Right kidney (tissue), 1 donor: ENCODE results near the gene SAMD9L.
"Not testable (repeated sequence)": the region's sequence is repeated elsewhere in the genome, so short reads cannot be mapped to it uniquely, and the experiment has no call there.

ENCODE experiments used
- DNase-seq: peaks from one replicate; pipeline ENCODE4 v3.0.0-alpha.2; 2016

SAMD9L gene

DNA sequence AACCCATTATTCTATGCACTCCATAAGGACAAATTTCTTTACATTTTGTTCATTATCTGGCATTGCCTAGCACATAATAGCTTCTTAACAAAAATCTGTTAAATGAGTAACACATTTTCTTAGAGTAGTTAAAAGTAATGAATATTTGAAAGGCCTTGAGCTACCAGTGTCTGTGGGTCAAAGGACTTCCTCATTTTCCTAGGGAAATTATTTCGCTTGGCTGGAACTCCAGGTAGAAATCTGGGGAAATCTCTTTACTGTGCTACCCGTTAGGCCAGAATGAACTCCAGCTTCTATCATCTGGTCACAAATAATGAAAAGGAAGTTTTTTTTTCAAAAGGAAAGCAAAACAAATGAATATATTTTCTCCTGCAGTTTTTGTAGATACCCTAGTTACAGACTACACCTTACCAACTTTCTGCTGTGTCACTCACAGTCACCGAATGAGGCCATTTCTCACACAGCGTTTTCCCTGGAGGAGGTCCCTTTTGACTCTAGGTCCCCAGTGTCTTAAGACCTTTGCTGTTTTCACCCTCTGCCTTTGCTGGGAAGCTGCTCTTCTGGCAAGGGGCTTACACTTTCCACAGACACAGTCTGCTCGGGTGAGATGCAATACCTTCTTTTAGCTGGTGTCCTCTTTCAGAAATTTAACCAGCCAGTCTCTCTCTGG, 1.6 kb downstream of the SAMD9L start:
- DNase-seq, result no peak

DNA sequence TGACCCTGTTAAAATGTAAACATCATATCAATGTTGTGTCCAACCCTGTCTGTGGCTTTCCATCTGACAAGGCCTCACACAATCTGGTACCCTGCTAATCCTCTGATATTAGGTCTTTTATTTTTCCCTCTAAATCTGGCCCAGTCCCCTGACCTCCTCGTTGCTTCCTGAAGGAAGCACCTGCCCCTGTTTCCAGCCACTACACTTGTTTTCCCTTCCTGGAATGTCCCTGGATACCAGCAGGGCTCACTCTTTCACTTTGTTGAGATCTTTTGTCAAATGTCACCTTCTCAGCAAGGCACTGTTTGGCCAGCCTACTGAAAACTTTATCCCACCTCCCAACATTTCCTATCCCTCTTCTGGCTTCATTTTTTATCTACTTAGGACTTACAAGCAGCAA, 2.1 kb downstream of the SAMD9L start:
- no peak for DNase-seq

GRCh38 chr7:93145354-93145753, 2.8 kb downstream of the SAMD9L start:
- DNase-seq, result no peak

- DNase-seq, result no peak
These were observed 6.1 kb downstream of the SAMD9L start for GRCh38 chr7:93142127-93142526.

- DNase-seq, result no peak
These were observed 7.5 kb downstream of the SAMD9L start for GRCh38 chr7:93140582-93141191.

DNA sequence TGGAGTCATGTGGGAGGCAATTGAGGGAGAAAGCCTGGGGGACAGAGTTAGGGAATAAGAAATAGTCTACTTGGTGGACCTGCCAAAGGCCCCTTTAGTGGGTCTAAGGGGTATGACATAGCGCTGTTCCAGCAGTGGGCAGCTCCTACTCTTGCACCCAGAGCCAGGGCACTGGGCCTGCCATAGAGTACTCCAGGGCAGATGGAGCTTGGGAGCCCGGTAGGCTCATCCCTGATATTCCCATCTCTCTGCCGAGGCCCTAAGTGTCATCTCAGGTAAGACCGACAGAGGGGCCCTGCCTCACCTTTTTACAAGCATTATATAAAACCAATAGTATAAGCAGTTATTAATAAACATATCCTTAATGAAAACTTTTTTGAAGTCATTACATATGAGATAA, 9.6 kb downstream of the SAMD9L start:
- no peak for DNase-seq

DNA sequence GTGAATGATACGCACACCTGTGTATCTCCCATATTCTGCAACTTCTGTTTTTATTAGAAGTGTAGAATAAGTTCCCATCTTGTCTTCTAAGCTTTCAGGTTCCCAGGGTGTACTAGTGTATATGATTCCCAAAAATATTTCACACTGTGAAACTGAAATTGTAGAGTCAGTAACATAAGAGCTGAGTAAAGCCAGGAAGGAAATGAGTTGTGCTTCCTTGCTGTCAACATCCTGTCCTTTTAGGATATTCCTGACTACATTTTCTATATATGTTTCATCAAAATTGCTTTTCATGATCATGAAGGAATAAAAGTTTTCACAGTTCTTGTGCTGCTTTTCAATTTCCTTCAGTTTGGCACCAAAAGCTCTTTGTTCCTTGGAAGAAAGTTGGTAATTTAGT, 15.2 kb downstream of the SAMD9L start:
- DNase-seq, result no peak

- DNase-seq, result no peak
These were observed 16.0 kb downstream of the SAMD9L start for GRCh38 chr7:93132216-93132615.

GRCh38 chr7:93126954-93127353, 21.2 kb downstream of the SAMD9L start:
- not testable (repeated sequence) for DNase-seq

- DNase-seq, result not testable (repeated sequence)
These were observed 24.7 kb downstream of the SAMD9L start for GRCh38 chr7:93123532-93123931.

- no peak for DNase-seq
These were observed 27.3 kb downstream of the SAMD9L start for GRCh38 chr7:93120592-93121549.

DNA sequence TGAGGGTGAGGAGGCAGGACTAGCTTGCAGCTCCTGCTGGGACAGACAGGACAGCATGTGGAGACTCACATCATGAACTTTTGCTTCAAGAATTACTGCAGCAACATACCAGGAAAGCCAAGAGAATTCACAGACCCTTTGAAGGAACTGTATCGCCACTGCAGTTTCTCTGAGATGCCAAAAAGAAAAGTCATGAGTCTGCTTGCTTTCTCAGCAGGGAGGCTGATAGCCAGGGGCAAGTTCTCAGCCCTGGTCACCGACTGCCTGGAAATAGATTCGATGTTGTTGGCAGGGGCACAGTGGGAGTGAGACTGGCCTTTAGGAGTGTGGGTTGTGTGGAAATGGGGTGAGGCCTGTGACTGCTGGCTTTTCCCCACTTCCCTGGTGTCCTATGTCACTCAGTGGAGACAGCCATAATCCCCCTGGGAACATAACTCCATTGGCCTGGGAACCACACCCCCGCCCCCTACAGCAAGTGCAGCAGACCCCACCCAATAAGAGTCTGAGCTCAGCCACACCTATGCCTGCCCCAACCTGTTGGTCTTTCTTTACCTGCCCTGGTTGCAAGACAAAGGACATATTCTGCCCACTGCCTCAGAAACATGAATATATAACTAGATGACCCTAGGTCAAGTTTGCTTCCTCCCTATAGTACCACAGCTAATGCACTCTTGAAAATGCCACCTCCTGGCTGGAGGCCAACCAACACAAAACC, 28.8 kb downstream of the SAMD9L start:
- DNase-seq, result no peak

DNA sequence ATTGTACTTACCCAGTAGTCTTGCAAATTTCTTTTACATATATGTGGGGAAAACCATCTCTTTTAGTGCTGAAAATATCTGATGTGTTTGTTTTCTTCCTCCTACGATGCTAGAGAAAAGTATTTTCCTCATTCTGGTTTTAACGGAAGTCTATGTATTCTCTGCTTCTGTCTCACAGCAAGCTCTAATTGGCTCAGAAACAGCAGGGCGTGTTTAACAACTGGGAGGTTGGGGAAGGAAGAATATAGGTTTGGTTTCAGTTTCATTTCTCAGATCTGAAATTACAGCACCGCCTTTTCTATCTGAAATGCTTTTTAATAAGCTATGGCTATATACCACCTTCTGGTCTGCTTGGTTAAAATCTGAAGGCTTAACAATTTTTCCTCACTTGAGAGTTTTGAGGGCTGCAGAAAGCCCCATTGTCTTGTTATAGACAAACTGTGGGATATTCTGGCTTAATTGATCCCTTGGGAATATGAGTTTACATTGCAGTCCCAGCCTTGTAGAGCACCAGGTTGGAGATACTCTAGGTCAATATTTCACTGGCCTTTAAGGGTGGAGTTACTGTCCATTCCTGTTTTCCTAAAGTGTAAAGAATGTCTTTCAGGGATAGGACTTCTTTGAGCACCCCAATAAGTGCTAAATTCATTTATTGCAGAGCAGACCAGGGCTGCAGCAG, 30.2 kb downstream of the SAMD9L start, which contains the start of gene SAMD9:
Gene SAMD9, minus strand, starts transcription at position 128 of the 679 bp plus-strand sequence. CDS start 11,882 bp downstream, outside the sequence.
- peak; percentile 21 for DNase-seq

- DNase-seq, result no peak
These were observed 30.9 kb downstream of the SAMD9L start for GRCh38 chr7:93117327-93117726.

- DNase-seq, result no peak
These were observed 32.4 kb downstream of the SAMD9L start for GRCh38 chr7:93115796-93116195.

GRCh38 chr7:93108003-93108402, 40.2 kb downstream of the SAMD9L start:
- DNase-seq, result no peak

DNA sequence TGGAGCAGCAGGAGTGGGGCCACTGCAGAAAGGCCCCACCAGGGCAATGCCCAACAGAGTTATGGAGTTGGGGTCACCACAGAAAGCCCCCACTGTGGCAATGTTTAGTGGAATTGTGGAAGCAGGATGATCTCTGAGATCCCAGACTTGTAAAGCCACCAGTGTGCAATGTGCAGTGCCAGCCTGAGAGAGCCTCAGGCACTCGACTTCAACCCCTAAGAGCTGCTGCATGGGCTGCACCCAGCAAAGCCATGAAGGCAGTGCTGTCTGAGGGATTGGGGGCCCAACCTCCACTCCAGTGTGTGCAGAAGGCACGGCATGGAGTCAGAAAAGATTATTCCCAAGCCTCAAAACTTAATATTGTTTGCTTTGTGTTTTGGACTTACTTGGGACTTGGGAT, 50.8 kb downstream of the SAMD9L start:
- DNase-seq, result no peak

- DNase-seq, result no peak
These were observed 55.3 kb downstream of the SAMD9L start for GRCh38 chr7:93092757-93093370.
